ENCODE results near the gene TMEM170B.

GRCh38 chr6:11537229-11538051 is at the start of gene TMEM170B:
- TF ChIP-seq POLR2A (IDR thresholded peaks at IDR 0.05) = peak in 3 of 4 donors; percentile 16 to 74 (median 51)
- peak in 1 of 6 experiments; percentile 6 for TF ChIP-seq CTCF (IDR thresholded peaks at IDR 0.05)

Data from esophagus squamous epithelium (tissue), 4 donors.